Neural cell (in vitro differentiated cells): ENCODE measurements around the gene LRP8. TPM values are rescaled to one million over a fixed set of nuclear protein-coding genes. Genes with fewer than 3 reads are reported as not detected.

Experiments used
- H2AFZ ChIP-seq: fragments of 200-600, 300-800 bp; sonication (generic), shearing (Covaris generic); 2 replicates; pipeline ENCODE4 v1.6.0; 2014; ENCODE audit warnings: low read depth, mild to moderate bottlenecking, antibody characterized with exemption, low read length, moderate library complexity
- H3F3A ChIP-seq: fragments of 200-600 bp; shearing (Covaris generic); 2 replicates; pipeline ENCODE4 v1.6.1; 2016; ENCODE audit warnings: mild to moderate bottlenecking, moderate library complexity, mixed read lengths, antibody characterized with exemption, low read length; ENCODE audit not compliant: insufficient read depth, poor library complexity, severe bottlenecking
- H3K27ac ChIP-seq: fragments of 200-600, 300-800 bp; sonication (generic), shearing (Covaris generic); 2 replicates; pipeline ENCODE4 v1.5.1; 2014; ENCODE audit warnings: mild to moderate bottlenecking, low read length, moderate library complexity
- H3K27me3 ChIP-seq: fragments of 300-800, 200-600 bp; sonication (generic), shearing (Covaris generic); 2 replicates; pipeline ENCODE4 v1.6.0; 2014; ENCODE audit warnings: mild to moderate bottlenecking, low read depth, low read length, moderate library complexity; ENCODE audit not compliant: insufficient read depth
- H3K36me3 ChIP-seq: fragments of 300-800, 200-600 bp; sonication (generic), shearing (Covaris generic); 2 replicates; pipeline ENCODE4 v1.5.1; 2014; ENCODE audit warnings: mild to moderate bottlenecking, antibody characterized with exemption, low read length, moderate library complexity; ENCODE audit not compliant: insufficient read depth
- H3K4me2 ChIP-seq: fragments of 300-800, 200-600 bp; sonication (generic), shearing (Covaris generic); 2 replicates; pipeline ENCODE4 v1.6.0; 2014; ENCODE audit warnings: mild to moderate bottlenecking, low read length
- H3K4me3 ChIP-seq: fragments of 300-800, 200-600 bp; sonication (generic), shearing (Covaris generic); 2 replicates; pipeline ENCODE4 v1.5.1; 2014; ENCODE audit warnings: mild to moderate bottlenecking, low read length, moderate library complexity
- H3K79me2 ChIP-seq: fragments of 200-600 bp; shearing (Covaris generic); replicated peaks from 2 replicates; pipeline ENCODE4 v1.6.0; 2014; ENCODE audit warnings: mild to moderate bottlenecking, low read length, moderate library complexity; ENCODE audit not compliant: insufficient read depth
- H3K9ac ChIP-seq: fragments of 300-800, 200-600 bp; sonication (generic), shearing (Covaris generic); 2 replicates; pipeline ENCODE4 v1.6.1; 2016; ENCODE audit warnings: mild to moderate bottlenecking, low read length, mixed read lengths
- H3K9me2 ChIP-seq: fragments of 200-600 bp; shearing (Covaris generic); 2 replicates; pipeline ENCODE4 v1.6.1; 2016; ENCODE audit warnings: mild to moderate bottlenecking, low read length, mixed read lengths; ENCODE audit not compliant: insufficient read depth
- H3K9me3 ChIP-seq: fragments of 200-600, 300-800 bp; sonication (generic), shearing (Covaris generic); 2 replicates; pipeline ENCODE4 v1.6.1; 2016; ENCODE audit warnings: mild to moderate bottlenecking, mixed run types, low read length, moderate library complexity, mixed read lengths
- H4K20me1 ChIP-seq: fragments of 200-600 bp; shearing (Covaris generic); 2 replicates; pipeline ENCODE4 v1.6.1; 2016; ENCODE audit warnings: mild to moderate bottlenecking, mixed run types; ENCODE audit not compliant: insufficient read depth
- CTCF ChIP-seq: fragments of 450-650 bp; IDR thresholded peaks from 2 replicates; pipeline ENCODE4 v1.5.1; 2014; ENCODE audit warnings: antibody characterized with exemption, mild to moderate bottlenecking, moderate library complexity; ENCODE audit not compliant: poor library complexity, severe bottlenecking
- EP300 ChIP-seq: fragments of 450-650 bp; conservative IDR thresholded peaks from 2 replicates; pipeline ENCODE4 v1.6.1; 2014; ENCODE audit warnings: antibody characterized with exemption, mild to moderate bottlenecking, moderate library complexity; ENCODE audit not compliant: poor library complexity, severe bottlenecking
- EZH2 ChIP-seq: fragments of 200-600, 300-800 bp; shearing (Covaris generic), sonication (generic); IDR thresholded peaks from 2 replicates; pipeline ENCODE4 v1.6.1; 2014; ENCODE audit warnings: antibody characterized with exemption, low read length, borderline replicate concordance, mild to moderate bottlenecking; ENCODE audit not compliant: insufficient read depth, poor library complexity, severe bottlenecking
- MXI1 ChIP-seq: fragments of 450-650 bp; conservative IDR thresholded peaks from 2 replicates; pipeline ENCODE4 v1.6.1; 2014; ENCODE audit warnings: antibody characterized with exemption, mild to moderate bottlenecking; ENCODE audit not compliant: poor library complexity, severe bottlenecking
- POLR2AphosphoS5 ChIP-seq: IDR thresholded peaks from 2 replicates; pipeline ENCODE4 v1.6.1; 2012
- RAD21 ChIP-seq: fragments of 450-650 bp; conservative IDR thresholded peaks from 2 replicates; pipeline ENCODE4 v1.6.1; 2014; ENCODE audit warnings: antibody characterized with exemption, mild to moderate bottlenecking, moderate library complexity
- REST ChIP-seq: IDR thresholded peaks from 2 replicates; pipeline ENCODE4 v1.6.1; 2012; ENCODE audit warnings: borderline replicate concordance
- SMC3 ChIP-seq: fragments of 450-650 bp; conservative IDR thresholded peaks from 2 replicates; pipeline ENCODE4 v1.6.1; 2014; ENCODE audit warnings: antibody characterized with exemption, mild to moderate bottlenecking, moderate library complexity; ENCODE audit not compliant: poor library complexity
- TAF1 ChIP-seq: IDR thresholded peaks from 2 replicates; pipeline ENCODE4 v1.6.1; 2012; ENCODE audit warnings: low read depth
- polyA plus RNA-seq: library from polyadenylated mRNA; depleted of rRNA; stranded (reverse); fragments of >200 nt; gene quantifications from 2 replicates; pipeline ENCODE4 v1.2.3, GENCODE V29; 2014

The LRP8 gene
- polyA plus RNA-seq, 1 donor from 2014 or later: 65.8 TPM

- H3K27me3 ChIP-seq: no peaks in the 10 kb centered on the region
- H3K9me3 ChIP-seq: no peaks in the 10 kb centered on the region
- no peak overlapping the region for H3K4me2 ChIP-seq
- H3K79me2 ChIP-seq: no peaks in the 10 kb centered on the region
- no peak overlapping the region for H3K4me3 ChIP-seq
- H2AFZ ChIP-seq: no peak overlapping the region
- no peaks in the 10 kb centered on the region for H4K20me1 ChIP-seq
- H3F3A ChIP-seq: no peaks in the 10 kb centered on the region
- H3K9me2 ChIP-seq: no peaks in the 10 kb centered on the region
- TF ChIP-seq CTCF (no peak), MXI1 (no peak), RAD21 (no peak), TAF1 (no peak), EP300 (no peak), REST (no peak), POLR2AphosphoS5 (no peak), EZH2 (no peak), SMC3 (no peak)
- no peak overlapping the region for H3K27ac ChIP-seq
- H3K36me3 ChIP-seq: peaks cover 3% of the 10 kb centered on the region
- no peak overlapping the region for H3K9ac ChIP-seq
Measured at GRCh38 chr1:53246261-53247134, 81.4 kb downstream of the LRP8 start.

GRCh38 chr1:53244141-53244540 lies 83.7 kb downstream of the LRP8 start:
- Histone ChIP-seq H3K36me3 (no peaks in the 10 kb centered on the region), H3K27ac (no peak overlapping the region), H3K4me2 (no peak overlapping the region), H3K9me3 (no peaks in the 10 kb centered on the region), H3K9ac (no peak overlapping the region), H3F3A (no peaks in the 10 kb centered on the region), H3K79me2 (no peaks in the 10 kb centered on the region), H3K27me3 (no peaks in the 10 kb centered on the region), H4K20me1 (no peaks in the 10 kb centered on the region), H3K4me3 (no peak overlapping the region), H2AFZ (no peak overlapping the region), H3K9me2 (no peaks in the 10 kb centered on the region)
- TF ChIP-seq CTCF: no peak
- no peak for TF ChIP-seq EZH2
